Measurements from ENCODE around the gene VASN. TPM values are rescaled to one million over a fixed set of nuclear protein-coding genes. Genes with fewer than 3 reads are reported as not detected.

VASN gene
- polyA plus RNA-seq, 3 donors = 31.7 to 40.6 (median 32.9) TPM

DNA sequence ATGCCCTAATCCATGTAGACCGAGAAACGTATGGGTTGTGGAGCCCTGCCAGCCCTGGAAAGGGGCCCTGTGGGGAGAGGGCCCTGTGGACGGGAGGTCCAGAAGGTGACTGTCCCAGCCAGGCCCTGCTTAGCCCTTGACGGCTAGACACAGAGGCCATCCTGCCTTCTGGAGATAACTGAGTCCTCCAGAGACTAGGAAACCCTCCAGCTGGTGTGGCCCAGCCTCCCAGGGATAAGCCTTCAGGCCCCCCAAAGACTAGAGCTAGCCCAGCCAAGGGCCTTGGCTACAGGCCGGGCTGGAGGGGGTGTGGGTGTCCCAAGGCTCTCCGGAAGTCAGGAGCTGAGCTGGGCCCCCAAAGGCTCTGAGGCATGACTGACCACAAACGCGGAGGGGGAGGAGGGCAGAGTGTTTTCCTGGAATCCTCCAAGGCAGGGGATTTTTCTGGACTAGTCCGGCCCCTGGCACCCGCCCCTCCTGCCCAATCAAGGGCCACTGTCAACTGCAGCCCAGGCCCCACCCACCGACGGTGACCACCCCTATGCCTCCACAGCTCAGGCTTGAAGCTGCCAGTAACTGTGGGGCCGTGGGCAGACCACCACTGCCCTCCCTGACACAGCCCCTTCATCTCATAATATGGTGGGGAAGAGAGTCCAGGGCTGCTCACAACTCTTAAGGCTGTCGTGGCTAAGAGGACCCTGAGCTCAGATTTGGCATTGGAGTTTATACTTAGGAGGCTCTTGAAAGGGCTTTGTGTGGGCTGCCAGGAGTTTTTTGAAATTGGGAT, 885 bp upstream of the VASN start:
- DNase-seq (ENCODE audit: low read depth in 3 of 3, low spot score in 2 of 3) = no peak

DNA sequence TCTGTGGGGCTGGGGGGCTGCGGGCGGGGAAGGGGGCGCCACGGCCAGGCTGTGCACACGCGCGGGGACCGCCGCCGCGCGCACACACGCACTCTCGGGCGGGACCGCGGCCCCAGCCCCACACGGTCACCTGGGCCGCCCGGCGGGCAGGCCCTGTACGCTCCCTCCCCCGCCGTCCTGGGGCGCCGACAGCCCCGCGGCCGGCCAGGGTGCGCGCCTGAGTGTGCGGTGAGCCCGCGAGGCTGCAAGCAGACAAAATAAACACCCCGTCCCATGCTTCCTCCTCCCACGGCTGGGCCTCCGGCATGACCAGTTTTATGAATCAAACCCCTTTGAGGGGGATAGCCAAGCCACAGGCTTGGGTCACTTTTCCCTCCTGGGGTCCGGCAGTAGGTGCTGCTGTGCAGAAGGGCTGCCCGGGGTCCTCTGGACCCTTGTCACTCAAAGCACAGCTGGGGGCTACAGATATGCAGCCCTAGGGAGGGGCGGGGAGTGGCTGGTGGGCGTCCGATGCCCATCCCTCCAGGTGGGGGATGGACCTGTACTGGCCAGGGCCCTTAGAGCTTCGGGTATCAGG, 441 bp downstream of the VASN start:
- no peak for DNase-seq (ENCODE audit: low read depth in 3 of 3, low spot score in 2 of 3)

DNA sequence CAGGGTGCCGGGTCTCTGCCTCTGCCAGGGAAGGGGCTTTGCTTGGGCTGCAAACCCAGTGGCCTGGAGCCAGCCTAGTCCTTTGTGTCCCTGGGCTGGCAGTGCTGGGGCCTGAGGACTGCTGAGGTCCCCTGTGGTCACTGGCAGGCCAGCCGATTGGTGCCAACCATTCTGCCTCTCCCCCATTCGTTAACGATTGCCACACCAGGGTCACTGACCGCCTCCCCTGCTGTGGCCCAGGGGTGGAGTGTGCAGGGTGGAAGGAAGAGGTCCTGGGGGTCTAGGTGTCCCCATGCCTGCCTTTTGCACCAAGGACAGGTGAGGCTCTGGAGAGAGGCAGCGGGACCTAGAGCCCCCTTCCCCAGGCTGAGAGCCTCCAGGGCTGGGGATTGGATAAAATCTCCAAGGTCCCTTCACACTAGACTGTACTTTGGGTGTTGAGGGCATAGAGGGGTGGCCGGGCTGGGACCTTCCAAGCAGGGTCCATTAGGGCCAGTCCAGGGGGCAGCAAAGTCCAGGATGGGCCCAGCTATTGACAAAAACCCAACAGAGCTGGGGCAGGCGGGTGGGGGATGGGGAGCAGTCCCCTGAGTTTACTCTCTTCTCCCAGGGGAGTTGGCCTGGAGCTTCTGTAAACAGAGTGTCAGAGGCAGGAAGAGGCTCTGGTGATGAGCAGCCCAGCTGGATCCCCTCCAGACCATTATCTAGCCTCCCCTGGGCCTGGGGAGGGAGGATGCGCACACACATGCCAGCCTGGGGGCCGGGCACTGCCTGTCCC, 1.1 kb downstream of the VASN start:
- DNase-seq (ENCODE audit: low read depth in 3 of 3, low spot score in 2 of 3) = no peak

DNA sequence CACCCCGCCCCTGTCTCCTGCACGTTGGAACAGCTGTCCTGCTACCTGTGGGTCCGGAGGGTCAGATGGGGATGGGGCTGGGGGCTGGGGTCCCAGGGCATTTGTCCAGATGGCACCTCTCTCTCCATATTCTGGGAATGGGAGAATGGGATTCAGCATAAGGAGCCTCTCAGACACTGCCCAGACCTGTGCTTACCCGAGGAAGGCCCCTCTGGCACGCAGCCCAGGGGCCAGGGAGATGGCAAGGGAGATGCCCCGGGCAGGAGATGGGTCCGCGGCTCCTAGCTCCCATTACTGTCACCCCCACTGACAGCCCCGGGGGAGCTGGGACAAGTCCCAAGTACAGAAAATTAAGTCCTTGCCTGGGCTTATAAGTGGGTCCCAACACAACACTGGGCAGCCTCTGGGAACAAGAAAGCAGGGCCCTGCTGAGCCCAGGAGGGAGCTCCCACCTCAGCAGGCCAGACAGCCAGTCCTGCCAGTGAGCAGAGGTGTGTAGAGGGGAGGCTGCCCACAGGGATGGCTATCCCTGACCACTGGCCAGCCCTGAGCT, 1.8 kb downstream of the VASN start:
- DNase-seq (ENCODE audit: low read depth in 3 of 3, low spot score in 2 of 3) = no peak

DNA sequence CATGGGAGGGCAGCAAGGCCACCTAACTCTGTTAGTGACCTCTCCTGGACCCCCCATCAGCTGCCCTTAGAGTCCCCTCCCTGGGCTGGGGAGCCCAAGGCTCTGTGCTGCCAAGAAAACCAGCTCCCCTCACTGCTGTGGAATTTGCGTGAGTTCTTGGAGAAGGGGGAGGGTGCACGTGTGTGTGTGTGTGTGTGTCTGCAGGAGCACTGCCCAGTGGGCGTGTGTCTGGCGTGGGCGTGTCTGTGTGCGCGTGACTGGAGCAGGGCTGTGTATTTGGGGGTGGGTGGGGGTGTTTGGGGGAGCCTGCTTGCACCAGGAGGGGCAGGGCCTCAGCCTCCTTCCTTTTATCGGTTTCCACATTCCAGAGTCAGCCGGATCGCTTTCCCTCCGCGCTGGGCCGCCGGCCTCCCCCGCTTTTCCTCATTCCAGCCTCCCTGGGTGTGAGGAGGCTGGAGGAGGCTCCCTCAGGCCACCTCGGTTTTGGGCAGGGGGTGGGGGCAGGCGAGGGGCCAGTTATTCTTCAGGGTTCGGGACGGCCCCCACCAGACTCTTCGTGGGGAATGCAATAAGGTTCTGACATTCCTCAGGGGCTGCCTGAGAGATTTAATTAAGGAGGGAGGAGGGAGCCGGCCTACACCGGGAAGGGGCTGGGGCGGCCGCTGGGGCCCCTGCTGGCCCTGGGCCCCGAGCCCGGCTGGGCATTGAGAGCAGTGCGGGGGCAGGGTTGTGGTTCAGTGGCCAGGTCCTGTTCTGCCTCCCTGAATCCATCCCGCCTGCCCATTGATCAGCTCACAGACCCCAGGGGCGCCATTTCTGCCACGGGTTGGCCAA, 2.5 kb downstream of the VASN start:
- no peak for DNase-seq (ENCODE audit: low read depth in 3 of 3, low spot score in 2 of 3)

DNA sequence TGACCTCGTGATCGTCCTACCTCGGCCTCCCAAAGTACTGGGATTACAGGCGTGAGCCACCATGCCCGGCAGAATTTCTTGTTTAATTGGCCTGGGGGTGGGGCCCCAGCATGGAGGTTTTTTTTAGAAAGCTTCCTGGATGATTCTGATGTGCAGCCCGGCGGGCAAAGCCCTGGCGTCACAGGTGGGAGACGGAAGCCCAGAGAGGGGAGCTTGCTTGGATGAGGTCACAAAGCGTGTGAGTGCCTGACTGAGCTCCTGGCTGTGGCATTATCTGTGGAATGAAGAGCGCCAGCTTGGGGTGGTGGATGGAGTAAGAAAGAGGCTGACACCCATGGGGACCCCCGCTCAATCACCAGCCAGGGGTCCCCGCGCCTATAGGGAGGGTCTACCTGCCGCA, 4.1 kb downstream of the VASN start:
- DNase-seq (ENCODE audit: low read depth in 3 of 3, low spot score in 2 of 3) = no peak

DNA sequence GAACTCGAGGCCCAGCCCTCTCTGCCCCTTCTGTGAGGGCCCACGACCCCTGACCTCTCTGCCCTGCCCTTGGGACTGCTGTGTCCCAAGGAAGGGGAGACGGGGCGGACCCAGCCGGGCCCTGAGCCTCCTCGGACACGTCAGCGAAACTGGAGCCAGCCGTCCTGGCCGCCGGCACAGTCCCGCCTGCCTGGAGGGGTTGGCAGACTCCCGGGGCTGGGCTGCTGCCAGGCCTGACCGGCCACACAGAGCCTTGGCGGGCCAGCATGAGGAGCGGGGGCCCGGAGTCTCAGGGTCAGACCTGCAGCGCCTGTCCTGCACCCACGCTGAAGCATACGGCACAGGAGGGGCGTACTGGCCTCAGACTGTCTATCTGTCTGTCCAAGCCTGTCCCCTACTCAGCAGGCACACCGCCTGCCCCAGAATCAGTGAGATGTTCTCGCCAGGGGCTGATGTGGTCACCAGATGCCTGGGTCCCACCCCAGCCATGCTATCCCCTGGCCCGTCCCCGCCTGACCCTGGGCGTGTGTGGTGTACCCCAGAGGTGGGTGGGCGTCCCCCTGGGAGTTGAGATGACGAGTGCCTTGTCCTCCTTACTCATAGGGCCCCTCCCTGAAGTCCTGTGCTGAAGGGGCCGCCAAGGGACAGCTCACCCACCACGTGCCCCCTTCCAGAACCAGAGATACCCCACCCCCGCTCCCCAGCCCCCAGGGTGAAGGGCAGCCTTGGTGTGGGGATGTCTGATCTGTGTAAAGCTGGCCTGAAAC, 4.7 kb downstream of the VASN start:
- DNase-seq (ENCODE audit: low read depth in 3 of 3, low spot score in 2 of 3) = no peak

DNA sequence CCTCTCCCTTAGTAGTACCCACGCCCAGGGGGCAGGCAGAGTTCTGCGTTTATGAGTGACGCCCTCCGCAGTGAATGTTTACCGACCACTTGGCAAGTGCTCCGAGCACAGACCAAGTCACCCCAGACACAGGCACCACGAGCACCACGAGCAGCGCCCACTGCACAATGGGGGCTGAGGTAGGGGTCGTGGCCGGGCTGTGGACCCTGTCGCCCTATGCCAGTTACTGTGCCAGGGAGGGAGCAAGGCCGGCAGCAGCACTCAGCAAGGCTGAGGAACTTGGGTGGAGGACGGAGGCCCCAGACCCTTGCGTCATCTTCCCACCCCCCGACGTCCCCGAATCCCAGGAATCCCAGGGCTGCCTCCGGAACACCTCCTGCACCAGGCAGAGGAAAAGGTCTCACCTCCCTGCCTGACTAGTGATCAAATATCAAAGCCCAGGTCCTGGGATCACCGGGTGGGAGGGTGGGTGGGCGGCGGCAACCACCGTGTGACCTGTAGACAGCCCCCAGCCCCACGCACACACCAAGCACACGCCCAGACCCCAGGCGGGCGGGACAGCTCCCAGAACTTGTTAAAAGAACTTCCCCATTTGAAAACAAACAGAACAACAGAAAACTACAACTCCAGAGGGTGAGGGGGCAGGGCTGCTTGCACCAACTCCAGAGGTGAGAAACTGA, 5.4 kb downstream of the VASN start:
- no peak for DNase-seq (ENCODE audit: low read depth in 3 of 3, low spot score in 2 of 3)

DNA sequence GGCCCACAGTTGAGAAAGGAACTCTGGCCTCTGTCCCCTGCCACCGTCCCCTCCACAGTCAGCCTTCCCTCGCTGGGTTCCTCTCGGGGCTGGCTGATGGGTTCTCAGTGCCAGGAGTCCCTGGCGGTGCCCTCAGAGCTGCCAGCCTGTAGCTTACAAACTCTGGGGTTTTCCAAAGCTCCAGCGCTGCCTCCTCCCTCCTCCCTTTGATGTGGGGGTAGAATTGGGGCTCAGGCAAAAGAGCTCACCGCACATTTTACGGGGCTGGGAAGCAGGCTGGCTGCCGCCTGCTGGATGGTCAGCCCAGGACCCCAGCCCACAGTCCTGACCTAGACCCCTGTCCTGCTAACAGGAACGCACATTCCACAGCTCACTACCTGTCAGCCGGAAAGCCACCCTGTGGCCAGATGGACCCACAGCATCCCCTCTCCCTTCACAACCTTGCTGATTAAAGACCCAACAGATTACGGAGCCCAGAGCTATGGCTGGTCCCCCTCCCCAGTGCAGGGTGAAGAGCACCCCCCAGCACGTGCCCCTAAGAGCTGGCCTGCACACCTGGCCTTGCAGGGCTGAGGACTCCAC, 6.0 kb downstream of the VASN start:
- DNase-seq (ENCODE audit: low read depth in 3 of 3, low spot score in 2 of 3) = no peak

DNA sequence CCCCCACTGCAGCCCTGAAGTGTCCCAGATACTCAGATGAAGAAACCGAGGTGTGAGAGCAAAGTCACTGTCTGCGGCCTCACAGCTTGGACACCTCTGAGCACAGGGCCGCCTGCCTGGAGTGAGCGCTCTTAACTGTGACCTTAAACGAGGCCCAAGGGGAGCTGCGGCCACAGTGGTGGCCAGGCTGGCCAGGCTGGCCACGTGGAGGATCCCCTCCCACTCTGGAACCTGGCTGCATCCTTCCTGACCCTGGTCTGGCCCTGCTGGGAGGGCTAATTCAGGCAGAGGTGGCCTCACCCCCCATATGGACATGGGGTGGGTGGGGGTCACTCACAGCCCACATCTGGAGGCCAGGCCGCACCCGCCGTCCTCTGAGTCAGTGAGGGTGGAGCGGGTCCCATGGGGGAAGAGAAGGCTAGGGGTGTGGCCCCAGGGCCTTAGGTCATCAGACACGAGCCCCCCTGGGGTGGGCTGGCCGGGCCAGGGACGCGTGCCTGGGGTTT, 6.6 kb downstream of the VASN start:
- DNase-seq (ENCODE audit: low read depth in 3 of 3, low spot score in 2 of 3) = no peak

DNA sequence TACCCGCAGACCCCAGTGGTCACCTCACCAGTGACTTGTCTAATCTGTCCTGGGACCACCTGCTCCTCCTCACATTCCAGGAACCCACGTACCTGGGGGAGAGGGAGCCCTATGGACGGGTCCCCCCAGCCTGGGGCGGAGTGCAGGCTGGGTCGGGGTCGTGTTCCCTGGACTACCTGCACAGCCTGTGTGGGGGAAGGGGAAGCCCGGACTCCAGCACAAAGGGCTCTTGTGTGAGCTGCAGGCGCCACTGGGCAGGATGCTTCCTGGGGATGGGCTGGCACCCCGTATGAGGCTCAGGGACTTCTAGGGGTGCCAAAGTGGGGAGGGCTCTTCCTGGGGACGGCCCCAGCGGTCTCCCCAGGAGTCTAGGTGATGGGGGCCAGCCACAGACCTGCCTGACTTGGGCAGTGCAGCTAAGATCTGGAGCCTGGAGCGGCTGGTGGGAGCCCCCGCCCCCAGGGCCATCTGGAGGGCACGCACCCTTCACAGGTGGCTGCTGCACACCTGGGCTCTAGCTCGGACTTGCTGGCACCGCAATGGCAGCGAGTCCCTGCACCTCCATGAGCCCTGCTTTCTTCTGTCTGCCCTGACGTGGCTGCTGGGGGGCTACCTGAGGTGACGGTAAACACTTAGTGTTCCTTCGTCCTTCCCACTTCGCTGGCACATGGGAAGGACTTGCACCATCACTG, 7.5 kb downstream of the VASN start:
- no peak for DNase-seq (ENCODE audit: low read depth in 3 of 3, low spot score in 2 of 3)

DNA sequence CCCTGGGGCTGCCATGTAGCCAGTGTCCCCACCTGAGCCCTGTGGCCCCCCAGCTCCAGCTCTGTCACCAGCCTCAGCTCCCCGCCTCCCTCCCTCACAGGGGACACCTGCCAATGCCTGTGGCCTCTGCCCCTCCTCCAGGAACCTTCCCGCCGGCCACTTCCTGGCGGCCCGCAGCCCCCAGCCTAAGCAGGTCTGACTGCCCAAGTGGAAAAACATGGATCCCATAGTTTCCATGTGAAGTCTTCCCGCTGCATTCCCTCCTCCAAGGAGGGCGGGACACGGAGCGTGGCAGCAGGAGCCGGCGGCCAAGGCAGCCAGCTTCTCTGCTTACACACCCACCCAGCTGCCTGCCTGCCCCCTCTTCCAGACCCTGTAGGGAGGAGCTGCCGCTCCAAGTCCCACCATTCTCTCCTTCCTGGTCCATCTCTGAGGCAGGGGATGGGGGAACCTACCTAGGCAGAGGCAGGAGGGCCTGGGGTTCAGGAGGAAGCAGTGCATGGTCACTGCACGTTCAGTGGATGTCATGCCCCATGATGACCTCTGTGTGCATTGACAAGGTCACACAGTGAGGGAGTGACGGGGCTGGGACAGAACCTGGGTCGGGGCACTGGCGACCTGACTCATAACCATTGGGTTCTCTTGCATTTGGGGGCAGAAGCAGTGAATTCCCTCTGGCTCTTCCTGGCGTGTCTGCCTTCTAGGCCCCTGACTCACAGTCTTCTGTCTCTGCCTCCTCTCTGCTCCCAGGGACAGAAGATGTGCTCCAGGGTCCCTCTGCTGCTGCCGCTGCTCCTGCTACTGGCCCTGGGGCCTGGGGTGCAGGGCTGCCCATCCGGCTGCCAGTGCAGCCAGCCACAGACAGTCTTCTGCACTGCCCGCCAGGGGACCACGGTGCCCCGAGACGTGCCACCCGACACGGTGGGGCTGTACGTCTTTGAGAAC, 8.7 kb downstream of the VASN start:
- DNase-seq (ENCODE audit: low read depth in 3 of 3, low spot score in 2 of 3) = no peak

DNA sequence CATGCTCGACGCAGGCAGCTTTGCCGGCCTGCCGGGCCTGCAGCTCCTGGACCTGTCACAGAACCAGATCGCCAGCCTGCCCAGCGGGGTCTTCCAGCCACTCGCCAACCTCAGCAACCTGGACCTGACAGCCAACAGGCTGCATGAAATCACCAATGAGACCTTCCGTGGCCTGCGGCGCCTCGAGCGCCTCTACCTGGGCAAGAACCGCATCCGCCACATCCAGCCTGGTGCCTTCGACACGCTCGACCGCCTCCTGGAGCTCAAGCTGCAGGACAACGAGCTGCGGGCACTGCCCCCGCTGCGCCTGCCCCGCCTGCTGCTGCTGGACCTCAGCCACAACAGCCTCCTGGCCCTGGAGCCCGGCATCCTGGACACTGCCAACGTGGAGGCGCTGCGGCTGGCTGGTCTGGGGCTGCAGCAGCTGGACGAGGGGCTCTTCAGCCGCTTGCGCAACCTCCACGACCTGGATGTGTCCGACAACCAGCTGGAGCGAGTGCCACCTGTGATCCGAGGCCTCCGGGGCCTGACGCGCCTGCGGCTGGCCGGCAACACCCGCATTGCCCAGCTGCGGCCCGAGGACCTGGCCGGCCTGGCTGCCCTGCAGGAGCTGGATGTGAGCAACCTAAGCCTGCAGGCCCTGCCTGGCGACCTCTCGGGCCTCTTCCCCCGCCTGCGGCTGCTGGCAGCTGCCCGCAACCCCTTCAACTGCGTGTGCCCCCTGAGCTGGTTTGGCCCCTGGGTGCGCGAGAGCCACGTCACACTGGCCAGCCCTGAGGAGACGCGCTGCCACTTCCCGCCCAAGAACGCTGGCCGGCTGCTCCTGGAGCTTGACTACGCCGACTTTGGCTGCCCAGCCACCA, 9.7 kb downstream of the VASN start:
- no peak for DNase-seq (ENCODE audit: low read depth in 3 of 3, low spot score in 2 of 3)

DNA sequence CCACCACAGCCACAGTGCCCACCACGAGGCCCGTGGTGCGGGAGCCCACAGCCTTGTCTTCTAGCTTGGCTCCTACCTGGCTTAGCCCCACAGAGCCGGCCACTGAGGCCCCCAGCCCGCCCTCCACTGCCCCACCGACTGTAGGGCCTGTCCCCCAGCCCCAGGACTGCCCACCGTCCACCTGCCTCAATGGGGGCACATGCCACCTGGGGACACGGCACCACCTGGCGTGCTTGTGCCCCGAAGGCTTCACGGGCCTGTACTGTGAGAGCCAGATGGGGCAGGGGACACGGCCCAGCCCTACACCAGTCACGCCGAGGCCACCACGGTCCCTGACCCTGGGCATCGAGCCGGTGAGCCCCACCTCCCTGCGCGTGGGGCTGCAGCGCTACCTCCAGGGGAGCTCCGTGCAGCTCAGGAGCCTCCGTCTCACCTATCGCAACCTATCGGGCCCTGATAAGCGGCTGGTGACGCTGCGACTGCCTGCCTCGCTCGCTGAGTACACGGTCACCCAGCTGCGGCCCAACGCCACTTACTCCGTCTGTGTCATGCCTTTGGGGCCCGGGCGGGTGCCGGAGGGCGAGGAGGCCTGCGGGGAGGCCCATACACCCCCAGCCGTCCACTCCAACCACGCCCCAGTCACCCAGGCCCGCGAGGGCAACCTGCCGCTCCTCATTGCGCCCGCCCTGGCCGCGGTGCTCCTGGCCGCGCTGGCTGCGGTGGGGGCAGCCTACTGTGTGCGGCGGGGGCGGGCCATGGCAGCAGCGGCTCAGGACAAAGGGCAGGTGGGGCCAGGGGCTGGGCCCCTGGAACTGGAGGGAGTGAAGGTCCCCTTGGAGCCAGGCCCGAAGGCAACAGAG, 10.5 kb downstream of the VASN start:
- no peak for DNase-seq (ENCODE audit: low read depth in 3 of 3, low spot score in 2 of 3)

DNA sequence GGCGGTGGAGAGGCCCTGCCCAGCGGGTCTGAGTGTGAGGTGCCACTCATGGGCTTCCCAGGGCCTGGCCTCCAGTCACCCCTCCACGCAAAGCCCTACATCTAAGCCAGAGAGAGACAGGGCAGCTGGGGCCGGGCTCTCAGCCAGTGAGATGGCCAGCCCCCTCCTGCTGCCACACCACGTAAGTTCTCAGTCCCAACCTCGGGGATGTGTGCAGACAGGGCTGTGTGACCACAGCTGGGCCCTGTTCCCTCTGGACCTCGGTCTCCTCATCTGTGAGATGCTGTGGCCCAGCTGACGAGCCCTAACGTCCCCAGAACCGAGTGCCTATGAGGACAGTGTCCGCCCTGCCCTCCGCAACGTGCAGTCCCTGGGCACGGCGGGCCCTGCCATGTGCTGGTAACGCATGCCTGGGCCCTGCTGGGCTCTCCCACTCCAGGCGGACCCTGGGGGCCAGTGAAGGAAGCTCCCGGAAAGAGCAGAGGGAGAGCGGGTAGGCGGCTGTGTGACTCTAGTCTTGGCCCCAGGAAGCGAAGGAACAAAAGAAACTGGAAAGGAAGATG, 11.2 kb downstream of the VASN start:
- DNase-seq (ENCODE audit: low read depth in 3 of 3, low spot score in 2 of 3) = no peak
